H1 (cell line): ENCODE data around the gene SPATA31C2. TPM values are rescaled to one million over a fixed set of nuclear protein-coding genes. Genes with fewer than 3 reads are reported as not detected.

Source experiments
- CTCF ChIA-PET: fragments of 300-600 bp; sonication (Branson Sonifier 250); formaldehyde crosslinking; loops from one replicate; lab custom pipeline; 2021; ENCODE audit not compliant: partially characterized antibody; lab: Charles Lee
- POLR2A ChIA-PET: fragments of 300-600 bp; sonication (Branson Sonifier 250); formaldehyde crosslinking; loops from one replicate; lab custom pipeline; 2021; ENCODE audit warnings: inconsistent platforms; ENCODE audit not compliant: partially characterized antibody; lab: Charles Lee
- DNase-seq, 2 experiments: peaks; one replicate each; pipeline versions ENCODE4 v3.0.0 to v3.0.0-alpha.2; 2010 to 2022; ENCODE audit warnings: low spot score in 2 of 2, low read depth in 1 of 2, mixed read lengths in 1 of 2
- FAIRE-seq: peaks from 2 replicates; lab custom pipeline; 2011; peaks lifted over from hg19 to GRCh38; lab: Jason Lieb, UNC
- H2AFZ ChIP-seq: 2 replicates; pipeline ENCODE4 v1.8.1; 2012; ENCODE audit warnings: low read length, inconsistent platforms
- H2AK5ac ChIP-seq: 2 replicates; pipeline ENCODE4 v1.6.1; 2013; ENCODE audit warnings: low read depth, low read length
- H2BK120ac ChIP-seq: replicated peaks from 2 replicates; pipeline ENCODE3; 2013; ENCODE audit warnings: low read depth, low read length, inconsistent platforms
- H2BK12ac ChIP-seq: 2 replicates; pipeline ENCODE4 v1.6.1; 2013; ENCODE audit warnings: low read depth, low read length
- H2BK15ac ChIP-seq: 2 replicates; pipeline ENCODE4 v1.6.1; 2013; ENCODE audit warnings: low read length
- H2BK20ac ChIP-seq: 2 replicates; pipeline ENCODE4 v1.6.1; 2013; ENCODE audit warnings: low read length
- H2BK5ac ChIP-seq: 2 replicates; pipeline ENCODE4 v1.6.1; 2013; ENCODE audit warnings: low read depth, low read length
- H3K14ac ChIP-seq: 2 replicates; pipeline ENCODE4 v1.6.1; 2013; ENCODE audit warnings: inconsistent platforms; ENCODE audit not compliant: insufficient read length
- H3K18ac ChIP-seq: 2 replicates; pipeline ENCODE4 v1.6.1; 2013; ENCODE audit warnings: low read length; ENCODE audit errors: extremely low read depth
- H3K23ac ChIP-seq: 2 replicates; pipeline ENCODE4 v1.6.1; 2013; ENCODE audit warnings: inconsistent platforms; ENCODE audit not compliant: insufficient read length
- H3K23me2 ChIP-seq: 2 replicates; pipeline ENCODE4 v1.6.1; 2013; ENCODE audit warnings: low read depth, low read length
- H3K27ac ChIP-seq: 2 replicates; pipeline ENCODE4 v1.6.1; 2011; ENCODE audit warnings: low read depth, low read length, inconsistent platforms
- H3K27me3 ChIP-seq, 4 experiments: replicated peaks in 1 of 4; 1 replicate in 1 of 4; 2 replicates in 3 of 4; pipeline versions ENCODE4 v1.6.1 to v1.8.1; 2011 to 2013; ENCODE audit warnings: low read length in 3 of 4, mild to moderate bottlenecking in 3 of 4, inconsistent platforms in 2 of 4, mixed read lengths in 2 of 4, moderate library complexity in 1 of 4; ENCODE audit not compliant: control insufficient read depth in 3 of 4, insufficient read depth in 3 of 4; ENCODE audit errors: extremely low read depth in 1 of 4
- H3K36me3 ChIP-seq, 4 experiments: 2 replicates each; pipeline versions ENCODE4 v1.6.1 to v1.8.1; 2011 to 2013; ENCODE audit warnings: mild to moderate bottlenecking in 4 of 4, low read length in 3 of 4, moderate library complexity in 2 of 4, control low read depth in 1 of 4, inconsistent platforms in 1 of 4; ENCODE audit not compliant: insufficient read depth in 4 of 4, control insufficient read depth in 2 of 4
- H3K4ac ChIP-seq: replicated peaks from 2 replicates; pipeline ENCODE3; 2013; ENCODE audit warnings: low read length, low read depth, mixed read lengths, inconsistent platforms; ENCODE audit not compliant: insufficient read length
- H3K4me1 ChIP-seq, 4 experiments: replicated peaks in 1 of 4; 1 replicate in 1 of 4; 2 replicates in 3 of 4; pipeline versions ENCODE4 v1.6.1 to v1.8.1; 2011 to 2013; ENCODE audit warnings: low read length in 3 of 4, inconsistent platforms in 2 of 4, mixed read lengths in 1 of 4; ENCODE audit not compliant: insufficient read depth in 4 of 4, control insufficient read depth in 3 of 4
- H3K4me2 ChIP-seq, 2 experiments: 2 replicates each; pipeline versions ENCODE4 v1.6.1 to v1.8.1; 2011 to 2013; ENCODE audit warnings: low read depth in 2 of 2, low read length in 2 of 2, control low read depth in 1 of 2, inconsistent platforms in 1 of 2, mild to moderate bottlenecking in 1 of 2; ENCODE audit not compliant: insufficient read depth in 1 of 2
- H3K4me3 ChIP-seq, 4 experiments: fragments of 200-600, 300-600 bp in 1 of 4; sonication (generic), shearing (Covaris generic), sonication (Bioruptor Twin) in 1 of 4; 2 replicates each; pipeline versions ENCODE4 v1.5.1 to v1.8.1; 2011 to 2016; ENCODE audit warnings: low read length in 4 of 4, low read depth in 3 of 4, control low read depth in 2 of 4, inconsistent platforms in 2 of 4, mild to moderate bottlenecking in 2 of 4, mixed read lengths in 1 of 4, moderate library complexity in 1 of 4; ENCODE audit not compliant: insufficient read depth in 2 of 4; ENCODE audit errors: extremely low read depth in 1 of 4
- H3K56ac ChIP-seq: replicated peaks from 2 replicates; pipeline ENCODE3; 2013; ENCODE audit warnings: low read depth, mild to moderate bottlenecking, mixed read lengths, low read length, inconsistent platforms; ENCODE audit not compliant: insufficient read length
- H3K79me1 ChIP-seq: 2 replicates; pipeline ENCODE4 v1.6.1; 2013; ENCODE audit warnings: low read depth, low read length, control low read depth
- H3K79me2 ChIP-seq, 2 experiments: 2 replicates each; pipeline versions ENCODE4 v1.6.1 to v1.8.1; 2012 to 2013; ENCODE audit warnings: low read length in 2 of 2, mild to moderate bottlenecking in 2 of 2, inconsistent platforms in 1 of 2; ENCODE audit not compliant: insufficient read depth in 2 of 2, control insufficient read depth in 1 of 2
- H3K9ac ChIP-seq, 4 experiments: replicated peaks in 1 of 4; 1 replicate in 1 of 4; 2 replicates in 3 of 4; pipeline versions ENCODE4 v1.6.1 to v1.8.1; 2011 to 2013; ENCODE audit warnings: low read depth in 3 of 4, low read length in 3 of 4, control low read depth in 2 of 4, mild to moderate bottlenecking in 2 of 4, moderate library complexity in 2 of 4, inconsistent platforms in 1 of 4; ENCODE audit errors: extremely low read depth in 1 of 4
- H3K9me3 ChIP-seq, 2 experiments: 2 replicates each; pipeline versions ENCODE4 v1.6.1 to v1.8.1; 2012 to 2013; ENCODE audit warnings: mild to moderate bottlenecking in 2 of 2, moderate library complexity in 2 of 2, control low read depth in 1 of 2, inconsistent platforms in 1 of 2, low read depth in 1 of 2, low read length in 1 of 2, mixed read lengths in 1 of 2; ENCODE audit not compliant: insufficient read depth in 2 of 2
- H4K20me1 ChIP-seq, 2 experiments: replicated peaks in 1 of 2; 2 replicates each; pipeline versions ENCODE3 to v1.8.1; 2011 to 2013; ENCODE audit warnings: inconsistent platforms in 2 of 2, low read length in 2 of 2, mild to moderate bottlenecking in 1 of 2; ENCODE audit not compliant: insufficient read depth in 2 of 2, control insufficient read depth in 1 of 2
- H4K5ac ChIP-seq: 2 replicates; pipeline ENCODE4 v1.6.1; 2013; ENCODE audit warnings: low read length, low read depth, mixed read lengths, inconsistent platforms; ENCODE audit not compliant: insufficient read length
- H4K8ac ChIP-seq: 2 replicates; pipeline ENCODE4 v1.8.0; 2013; ENCODE audit warnings: mild to moderate bottlenecking, moderate library complexity, low read length, inconsistent platforms; ENCODE audit not compliant: insufficient read depth; ENCODE audit errors: extremely low read depth
- H4K91ac ChIP-seq: replicated peaks from 2 replicates; pipeline ENCODE3; 2013; ENCODE audit warnings: low read length, mixed read lengths, inconsistent platforms; ENCODE audit not compliant: insufficient read length
- CTCF ChIP-seq, 3 experiments: IDR thresholded peaks; 1 replicate in 2 of 3; 2 replicates in 1 of 3; pipeline versions ENCODE4 v1.5.1 to v1.6.1; 2011; ENCODE audit warnings: low read length in 3 of 3, mild to moderate bottlenecking in 3 of 3, inconsistent platforms in 2 of 3, low read depth in 1 of 3, moderate library complexity in 1 of 3; ENCODE audit not compliant: insufficient read depth in 1 of 3; ENCODE audit errors: control extremely low read depth in 1 of 3
- FOSL1 ChIP-seq: IDR thresholded peaks from 2 replicates; pipeline ENCODE4 v1.6.1; 2011; ENCODE audit warnings: mild to moderate bottlenecking, low read depth, low read length, moderate library complexity; ENCODE audit not compliant: insufficient read depth
- PHF8 ChIP-seq: fragments of 200-600 bp; sonication (generic); conservative IDR thresholded peaks from 2 replicates; pipeline ENCODE4 v1.7.1; 2012; ENCODE audit warnings: low read depth, mild to moderate bottlenecking, inconsistent platforms, low read length, moderate library complexity
- POLR2AphosphoS5 ChIP-seq: IDR thresholded peaks from 2 replicates; pipeline ENCODE4 v1.6.1; 2011; ENCODE audit warnings: low read depth, low read length
- SP1 ChIP-seq: IDR thresholded peaks from 2 replicates; pipeline ENCODE4 v1.6.1; 2011; ENCODE audit warnings: low read depth, low read length
- SUZ12 ChIP-seq: fragments of 200-600 bp; sonication (generic); IDR thresholded peaks from 2 replicates; pipeline ENCODE4 v1.6.1; 2012; ENCODE audit warnings: mild to moderate bottlenecking, inconsistent platforms, low read length, moderate library complexity, mixed read lengths
- TCF12 ChIP-seq: IDR thresholded peaks from 2 replicates; pipeline ENCODE4 v1.6.1; 2011; ENCODE audit warnings: low read depth, mild to moderate bottlenecking, low read length
- USF2 ChIP-seq: IDR thresholded peaks from 2 replicates; pipeline ENCODE4 v1.6.1; 2011; ENCODE audit warnings: low read length, improper control_type of control experiment
- WGBS, 2 experiments: shearing (Covaris generic) in 1 of 2; methylation state at CpG; one replicate each; pipeline versions ENCODE4 v1.1.6 to v1.1.7; 2013 to 2015; ENCODE audit warnings: low lambda C conversion rate in 2 of 2, mixed read lengths in 2 of 2, inconsistent platforms in 1 of 2, low coverage in 1 of 2, missing lambda C conversion rate in 1 of 2; ENCODE audit not compliant: insufficient replicate concordance in 2 of 2, insufficient coverage in 1 of 2, insufficient read length in 1 of 2; ENCODE audit errors: extremely low coverage in 1 of 2, missing lambda C conversion rate in 1 of 2; 5-methylcytosine and 5-hydroxymethylcytosine counted together
- polyA plus RNA-seq, 7 experiments: library from polyadenylated mRNA; depleted of rRNA in 3 of 7; stranded (reverse) in 5 of 7; unstranded in 2 of 7; fragments of >200 nt in 5 of 7; fragments of 200-250 nt in 2 of 7; gene quantifications; 1 replicate in 5 of 7; 2 replicates in 1 of 7; 4 replicates in 1 of 7; pipeline versions ENCODE4 v1.2.1 to v1.2.3, GENCODE V29; 2011 to 2013; ENCODE audit warnings: missing spikeins in 2 of 7, mixed read lengths in 2 of 7
- total RNA-seq: library from RNA; stranded (reverse); fragmentation: NEBNext Ultra II Directional; extraction: Animal tissue kit (Norgen Biotek cat#: 25700); gene quantifications from 2 replicates; pipeline ENCODE4 v1.2.1, GENCODE V29; 2021
- TF ChIP-seq, protein P1 (sequence below): IDR thresholded peaks from 2 replicates; pipeline ENCODE4 v1.6.1; 2011; ENCODE audit warnings: low read depth, mild to moderate bottlenecking, low read length; ENCODE audit not compliant: insufficient read depth

Gene SPATA31C2
- total and polyA plus RNA-seq, 2 of the 8 experiments (the other 6 are each of a cell fraction or from before 2014, with no cell fraction given), result 0.17 to 0.20 TPM

DNA sequence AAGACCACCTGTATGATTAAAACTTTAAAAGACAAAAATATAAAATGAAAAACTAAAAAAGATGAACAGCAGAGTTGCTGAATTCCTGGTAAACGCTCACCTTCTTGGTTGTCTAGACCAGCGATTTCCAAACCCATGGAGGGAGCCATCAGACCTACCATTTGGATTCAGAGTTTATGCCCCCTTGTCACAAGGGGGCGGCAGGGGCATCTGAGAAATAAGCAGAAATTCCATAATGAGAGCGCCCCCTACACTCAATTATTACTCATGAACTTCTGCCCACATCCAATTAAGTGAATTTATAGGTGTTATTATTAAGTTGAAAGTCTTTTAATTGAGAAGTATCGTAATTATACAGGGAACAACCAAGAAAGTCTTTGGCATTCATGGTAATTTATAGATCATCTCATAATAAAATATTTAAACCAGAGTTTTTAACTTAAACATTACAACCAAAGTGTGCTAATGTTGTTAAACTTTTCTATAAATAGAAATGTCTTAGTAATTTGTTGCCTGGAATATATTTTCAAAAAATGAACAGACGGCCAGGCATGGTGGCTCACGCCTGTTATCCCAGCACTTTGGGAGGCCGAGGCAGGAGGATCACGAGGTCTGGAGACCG, 35.2 kb upstream of the SPATA31C2 start:
- H2BK20ac ChIP-seq, result no peak overlapping the region
- no peak overlapping the region for H3K4me3 ChIP-seq
- H4K91ac ChIP-seq, result no peak overlapping the region
- ChIA-PET CTCF (interaction anchor here (0.8 to 1.8 kb wide), 13 partner anchors 11 to 514 kb away, joined by 3 to 6 read pairs (median 4); no protein-coding TSS in a partner anchor), POLR2A (no interaction called here)
- H4K5ac ChIP-seq, result no peak overlapping the region
- H3K27me3 ChIP-seq, result no peaks in the 10 kb centered on the region
- no peak overlapping the region for H2AK5ac ChIP-seq
- no peak overlapping the region for H2BK5ac ChIP-seq
- H4K20me1 ChIP-seq, result no peaks in the 10 kb centered on the region
- no peak overlapping the region for H3K18ac ChIP-seq
- no peak overlapping the region for H3K56ac ChIP-seq
- no peaks in the 10 kb centered on the region for H3K9me3 ChIP-seq
- no peak overlapping the region for H2BK120ac ChIP-seq
- H3K36me3 ChIP-seq, result no peaks in the 10 kb centered on the region
- no peak overlapping the region for H2AFZ ChIP-seq
- H2BK15ac ChIP-seq, result no peak overlapping the region
- H4K8ac ChIP-seq, result no peak overlapping the region
- no peak overlapping the region for H3K27ac ChIP-seq
- no peak overlapping the region for H3K4ac ChIP-seq
- 64% methylated on average over 10 of the region's 10 CpGs; no CpG with 5 or more reads in 1 of the 2 experiments for WGBS, 2 experiments
- no peak overlapping the region for H3K9ac ChIP-seq
- DNase-seq (peak; percentile 27 to 53), FAIRE-seq (peak; percentile 71)
- H3K79me2 ChIP-seq, result no peaks in the 10 kb centered on the region
- no peaks in the 10 kb centered on the region for H3K79me1 ChIP-seq
- H3K23me2 ChIP-seq, result no peaks in the 10 kb centered on the region
- H3K4me1 ChIP-seq, result no peaks in the 10 kb centered on the region
- no peak overlapping the region for H3K4me2 ChIP-seq
- H3K14ac ChIP-seq, result no peak overlapping the region
- H3K23ac ChIP-seq, result no peak overlapping the region
- no peak overlapping the region for H2BK12ac ChIP-seq
- peak; percentile 63 to 100 (median 83) for TF ChIP-seq CTCF (IDR thresholded peaks at IDR 0.05; ENCODE audit: control extremely low read depth in 1 of 3, insufficient read depth in 1 of 3, low read depth in 1 of 3, low read length in 3 of 3)
- TF ChIP-seq SUZ12, result no peak
- no peak for TF ChIP-seq PHF8
- TF ChIP-seq FOSL1, result no peak
- no peak for TF ChIP-seq USF2
- TF ChIP-seq, protein P1, sequence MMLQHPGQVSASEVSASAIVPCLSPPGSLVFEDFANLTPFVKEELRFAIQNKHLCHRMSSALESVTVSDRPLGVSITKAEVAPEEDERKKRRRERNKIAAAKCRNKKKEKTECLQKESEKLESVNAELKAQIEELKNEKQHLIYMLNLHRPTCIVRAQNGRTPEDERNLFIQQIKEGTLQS, result 0 out of 2 replicates have a peak, but pooled peaks have one; percentile 39
- no peak for TF ChIP-seq SP1
- TF ChIP-seq TCF12, result no peak
- no peak for TF ChIP-seq POLR2AphosphoS5
